IMR-90 (cell line): ENCODE data around the gene PPP1R16B. TPM values are rescaled to one million over a fixed set of nuclear protein-coding genes. Genes with fewer than 3 reads are reported as not detected.

Experiments
- ATAC-seq: fragments of 200-7000 bp; cut with Tn5 transposase; 2 replicates; pipeline ENCODE4 v1.9.1; 2020; ENCODE audit warnings: low read depth, mild to moderate bottlenecking, moderate library complexity
- BruUV-seq: library from RNA; stranded (reverse); fragments of 400-500 nt; replicated peaks from 2 replicates; lab custom pipeline; 2021; lab: Mats Ljungman, UMichigan
- CTCF ChIA-PET: fragments of 300-600 bp; formaldehyde crosslinking; extraction: SDS; loops from one replicate; lab custom pipeline; 2021; ENCODE audit warnings: antibody characterized with exemption; lab: Yijun Ruan, JAX
- POLR2A ChIA-PET: fragments of 300-600 bp; sonication (Branson Sonifier 250); formaldehyde crosslinking; loops from one replicate; lab custom pipeline; 2022; ENCODE audit warnings: antibody characterized with exemption; ENCODE audit not compliant: unreplicated experiment; lab: Charles Lee
- DNase-seq: peaks from one replicate; pipeline ENCODE4 v3.0.0; 2013
- H2AFZ ChIP-seq: replicated peaks from 2 replicates; pipeline ENCODE3; 2013; ENCODE audit warnings: low read length, mild to moderate bottlenecking; ENCODE audit not compliant: poor library complexity
- H2AK5ac ChIP-seq: 2 replicates; pipeline ENCODE4 v1.6.1; 2013; ENCODE audit warnings: low read depth, low read length, inconsistent platforms
- H2AK9ac ChIP-seq: replicated peaks from 2 replicates; pipeline ENCODE3; 2013; ENCODE audit warnings: mild to moderate bottlenecking, low read depth, low read length, moderate library complexity; ENCODE audit not compliant: poor library complexity
- H2BK120ac ChIP-seq: 2 replicates; pipeline ENCODE4 v1.6.1; 2013; ENCODE audit warnings: low read depth, low read length, inconsistent platforms
- H2BK15ac ChIP-seq: 3 replicates; pipeline ENCODE4 v1.6.1; 2013; ENCODE audit warnings: low read depth, low read length, inconsistent platforms
- H2BK20ac ChIP-seq: 2 replicates; pipeline ENCODE4 v1.6.1; 2013; ENCODE audit warnings: low read depth, mild to moderate bottlenecking, inconsistent platforms, low read length, moderate library complexity
- H2BK5ac ChIP-seq: 2 replicates; pipeline ENCODE4 v1.6.1; 2013; ENCODE audit warnings: mild to moderate bottlenecking, low read depth, low read length, inconsistent platforms; ENCODE audit not compliant: poor library complexity, severe bottlenecking
- H3K14ac ChIP-seq: replicated peaks from 2 replicates; pipeline ENCODE4 v1.6.1; 2013; ENCODE audit warnings: low read depth, low read length, inconsistent platforms
- H3K18ac ChIP-seq: 2 replicates; pipeline ENCODE4 v1.6.1; 2013; ENCODE audit warnings: low read depth, low read length, control low read depth
- H3K23ac ChIP-seq: 2 replicates; pipeline ENCODE4 v1.6.1; 2013; ENCODE audit warnings: low read depth, low read length, inconsistent platforms
- H3K27ac ChIP-seq: 2 replicates; pipeline ENCODE4 v1.5.1; 2013; ENCODE audit warnings: mild to moderate bottlenecking, control low read depth, low read length; ENCODE audit not compliant: insufficient read depth
- H3K27me3 ChIP-seq: 2 replicates; pipeline ENCODE4 v1.6.1; 2013; ENCODE audit warnings: low read length; ENCODE audit not compliant: control insufficient read depth, insufficient read depth
- H3K36me3 ChIP-seq: 2 replicates; pipeline ENCODE4 v1.6.1; 2013; ENCODE audit warnings: low read length, mixed read lengths; ENCODE audit not compliant: control insufficient read depth, insufficient read depth
- H3K4ac ChIP-seq: 2 replicates; pipeline ENCODE4 v1.6.1; 2013; ENCODE audit warnings: low read depth, low read length, inconsistent platforms
- H3K4me1 ChIP-seq: 2 replicates; pipeline ENCODE4 v1.6.1; 2013; ENCODE audit warnings: low read length, mixed read lengths; ENCODE audit not compliant: control insufficient read depth, insufficient read depth
- H3K4me2 ChIP-seq: 2 replicates; pipeline ENCODE4 v1.6.1; 2013; ENCODE audit warnings: low read depth, mild to moderate bottlenecking, control low read depth, low read length, moderate library complexity
- H3K4me3 ChIP-seq: 2 replicates; pipeline ENCODE4 v1.5.1; 2013; ENCODE audit warnings: low read depth, mild to moderate bottlenecking, control low read depth, low read length, moderate library complexity; ENCODE audit not compliant: insufficient read depth
- H3K56ac ChIP-seq: 2 replicates; pipeline ENCODE4 v1.6.1; 2013; ENCODE audit warnings: low read length, inconsistent platforms; ENCODE audit not compliant: insufficient read depth; ENCODE audit errors: extremely low read depth
- H3K79me1 ChIP-seq, 2 experiments: 2 replicates each; pipeline ENCODE4 v1.6.1; 2013; ENCODE audit warnings: low read length in 2 of 2, inconsistent platforms in 1 of 2, low read depth in 1 of 2
- H3K9ac ChIP-seq: 2 replicates; pipeline ENCODE4 v1.6.1; 2013; ENCODE audit warnings: low read depth, low read length, control low read depth
- H3K9me1 ChIP-seq: 2 replicates; pipeline ENCODE4 v1.6.1; 2013; ENCODE audit warnings: low read length, inconsistent platforms; ENCODE audit not compliant: insufficient read depth
- H3K9me3 ChIP-seq: 2 replicates; pipeline ENCODE4 v1.6.1; 2013; ENCODE audit warnings: low read length; ENCODE audit not compliant: control insufficient read depth, insufficient read depth
- H4K20me1 ChIP-seq: 2 replicates; pipeline ENCODE4 v1.6.1; 2013; ENCODE audit warnings: low read length, inconsistent platforms; ENCODE audit not compliant: insufficient read depth
- H4K5ac ChIP-seq: 2 replicates; pipeline ENCODE4 v1.6.1; 2013; ENCODE audit warnings: mild to moderate bottlenecking, low read depth, low read length, control low read depth
- H4K8ac ChIP-seq, 2 experiments: 2 replicates each; pipeline ENCODE4 v1.6.1; 2013; ENCODE audit warnings: low read depth in 2 of 2, low read length in 2 of 2, control low read depth in 1 of 2, inconsistent platforms in 1 of 2
- H4K91ac ChIP-seq: 2 replicates; pipeline ENCODE4 v1.6.1; 2013; ENCODE audit warnings: low read depth, low read length, inconsistent platforms; ENCODE audit not compliant: insufficient read depth
- CEBPB ChIP-seq: IDR thresholded peaks from 2 replicates; pipeline ENCODE4 v1.6.1; 2012; ENCODE audit warnings: low read depth, low read length, improper control_type of control experiment
- ELK1 ChIP-seq: fragments of 150-350 bp; IDR thresholded peaks from 2 replicates; pipeline ENCODE4 v1.6.1; 2016; ENCODE audit warnings: low read depth, mild to moderate bottlenecking, low read length, moderate library complexity, borderline replicate concordance
- FOS ChIP-seq: fragments of 150-350 bp; IDR thresholded peaks from 2 replicates; pipeline ENCODE4 v1.6.1; 2016; ENCODE audit warnings: low read depth, low read length
- MAFK ChIP-seq: IDR thresholded peaks from 2 replicates; pipeline ENCODE4 v1.6.1; 2012; ENCODE audit warnings: low read depth, low read length, improper control_type of control experiment
- MAZ ChIP-seq: IDR thresholded peaks from 2 replicates; pipeline ENCODE4 v1.6.1; 2012; ENCODE audit warnings: low read depth, mild to moderate bottlenecking, low read length, improper control_type of control experiment, moderate library complexity, borderline replicate concordance
- MXI1 ChIP-seq: IDR thresholded peaks from 2 replicates; pipeline ENCODE4 v1.6.1; 2012; ENCODE audit warnings: low read depth, mild to moderate bottlenecking, low read length, moderate library complexity, borderline replicate concordance
- POLR2A ChIP-seq: IDR thresholded peaks from 2 replicates; pipeline ENCODE4 v1.6.1; 2012; ENCODE audit warnings: mild to moderate bottlenecking, low read depth, low read length
- RFX5 ChIP-seq: IDR thresholded peaks from 2 replicates; pipeline ENCODE4 v1.8.0; 2012; ENCODE audit warnings: low read depth, mild to moderate bottlenecking, low read length, moderate library complexity
- USF2 ChIP-seq: fragments of 150-350 bp; IDR thresholded peaks from 2 replicates; pipeline ENCODE4 v1.6.1; 2017; ENCODE audit warnings: mild to moderate bottlenecking, antibody characterized with exemption, low read length, low read depth
- WGBS, 2 experiments: methylation state at CpG; one replicate each; pipeline versions ENCODE4 v1.1.5 to v1.1.7; 2013; ENCODE audit warnings: missing lambda C conversion rate in 2 of 2; ENCODE audit not compliant: insufficient read length in 1 of 2; ENCODE audit errors: extremely low coverage in 2 of 2; 5-methylcytosine and 5-hydroxymethylcytosine counted together
- dilution Hi-C: fragments of 300-500 bp; cut with HindIII; formaldehyde crosslinking; loops from one replicate; pipeline ENCODE4 v1.14.3; 2018; ENCODE audit warnings: low sequenced_read_pairs; ENCODE audit not compliant: unreplicated experiment
- in situ Hi-C: fragments of 300-500 bp; cut with MboI; formaldehyde crosslinking; loops from 3 replicates; pipeline ENCODE4 v1.14.3; 2019; ENCODE audit warnings: low sequenced_read_pairs, inconsistent platforms, mixed read lengths
- intact Hi-C: fragments of 100-400 bp; cut with micrococcal nuclease; formaldehyde crosslinking; loops from 2 replicates; pipeline ENCODE4 v1.10.0; 2022
- polyA plus RNA-seq, 3 experiments: library from polyadenylated mRNA; depleted of rRNA; stranded (reverse); fragments of >200 nt; gene quantifications; 2 replicates each; pipeline ENCODE4 v1.2.3, GENCODE V29; 2012; ENCODE audit warnings: low replicate concordance in 1 of 3
- total RNA-seq: library from RNA; depleted of rRNA; stranded (reverse); fragments of >200 nt; gene quantifications from 2 replicates; pipeline ENCODE4 v1.2.3, GENCODE V29; 2012

Gene PPP1R16B
- total and polyA plus RNA-seq, 2 of the 4 experiments (the other 2 are of a cell fraction): not detected

- H3K36me3 ChIP-seq: no peaks in the 10 kb centered on the region
- peaks cover 9% of the 10 kb centered on the region for H3K27me3 ChIP-seq
- 72% methylated on average over 15 of the region's 28 CpGs; no CpG with 5 or more reads in 1 of the 2 experiments for WGBS, 2 experiments
- BruUV-seq: no TSS peak
- H3K4me2 ChIP-seq: no peak overlapping the region
- dilution Hi-C loops (no loop called here), intact Hi-C loops (no loop called here), in situ Hi-C loops (loop anchor here (25.0 kb wide), 1 partner anchor 98 kb away; the partner anchor contains the start of gene ACTR5)
- H4K91ac ChIP-seq: no peak overlapping the region
- no peak overlapping the region for H3K4me3 ChIP-seq
- no peak overlapping the region for H3K14ac ChIP-seq
- ChIA-PET POLR2A (no interaction called here), CTCF (no interaction called here)
- no peaks in the 10 kb centered on the region for H3K9me3 ChIP-seq
- H2AK5ac ChIP-seq: no peak overlapping the region
- no peaks in the 10 kb centered on the region for H3K4me1 ChIP-seq
- H3K18ac ChIP-seq: no peak overlapping the region
- H4K8ac ChIP-seq: no peak overlapping the region
- H2BK5ac ChIP-seq: no peak overlapping the region
- no peak overlapping the region for H2AFZ ChIP-seq
- TF ChIP-seq ELK1: no peak
- TF ChIP-seq MAZ: no peak
- no peak for TF ChIP-seq MAFK
- TF ChIP-seq POLR2A: no peak
- TF ChIP-seq CEBPB: no peak
- no peak for TF ChIP-seq USF2
- TF ChIP-seq FOS: no peak
- no peak for TF ChIP-seq RFX5
- TF ChIP-seq MXI1: no peak
- H3K9ac ChIP-seq: no peak overlapping the region
- no peak overlapping the region for H3K27ac ChIP-seq
- no peak overlapping the region for H4K5ac ChIP-seq
- no peak overlapping the region for H3K23ac ChIP-seq
- H4K20me1 ChIP-seq: no peaks in the 10 kb centered on the region
- no peak for ATAC-seq
- no peaks in the 10 kb centered on the region for H3K9me1 ChIP-seq
- H3K4ac ChIP-seq: no peak overlapping the region
- no peak overlapping the region for H2BK20ac ChIP-seq
- H2AK9ac ChIP-seq: no peak overlapping the region
- no peaks in the 10 kb centered on the region for H3K79me1 ChIP-seq
- no peak overlapping the region for H2BK120ac ChIP-seq
- no peak overlapping the region for H3K56ac ChIP-seq
- no peak for DNase-seq
- no peak overlapping the region for H2BK15ac ChIP-seq
Observed at GRCh38 chr20:38835792-38836191, 30.3 kb downstream of the PPP1R16B start.
